HG03039 (cell line): Measurements from ENCODE around the gene C2orf76.
"Not testable (repeated sequence)": the region's sequence is repeated elsewhere in the genome, so short reads cannot be mapped to it uniquely, and the experiment has no call there.

ENCODE experiments used
- ATAC-seq: cut with Tn5 transposase; IDR thresholded peaks from one replicate; pipeline ENCODE4 v1.9.1; 2021; ENCODE audit warnings: mild to moderate bottlenecking, moderate library complexity; ENCODE audit not compliant: unreplicated experiment

The C2orf76 gene

GRCh38 chr2:119301413-119301812 is 65.2 kb downstream of the C2orf76 start:
- no peak for ATAC-seq

- ATAC-seq = no peak
Observed at GRCh38 chr2:119295688-119296375, 70.8 kb downstream of the C2orf76 start.

GRCh38 chr2:119294671-119295070 is 72.0 kb downstream of the C2orf76 start:
- no peak for ATAC-seq

GRCh38 chr2:119293900-119294299 is 72.7 kb downstream of the C2orf76 start:
- ATAC-seq = no peak

GRCh38 chr2:119293254-119293653 is 73.4 kb downstream of the C2orf76 start:
- ATAC-seq = no peak

- ATAC-seq = no peak
Observed at GRCh38 chr2:119292226-119292625, 74.4 kb downstream of the C2orf76 start.

- no peak for ATAC-seq
Observed at GRCh38 chr2:119291588-119292167, 75.0 kb downstream of the C2orf76 start.

- peak; percentile 95 for ATAC-seq
Observed at GRCh38 chr2:119290859-119291587, 75.6 kb downstream of the C2orf76 start.

- ATAC-seq = no peak
Observed at GRCh38 chr2:119289642-119290041, 77.0 kb downstream of the C2orf76 start.

GRCh38 chr2:119289093-119289492 is 77.5 kb downstream of the C2orf76 start:
- no peak for ATAC-seq

GRCh38 chr2:119288576-119288975 is 78.1 kb downstream of the C2orf76 start:
- no peak for ATAC-seq

- ATAC-seq = no peak
Observed at GRCh38 chr2:119286661-119287060, 80.0 kb downstream of the C2orf76 start.

GRCh38 chr2:119283873-119284331 is 82.7 kb downstream of the C2orf76 start:
- ATAC-seq = no peak

- ATAC-seq = no peak
Observed at GRCh38 chr2:119282996-119283511, 83.6 kb downstream of the C2orf76 start.

- no peak for ATAC-seq
Observed at GRCh38 chr2:119282146-119282995, 84.3 kb downstream of the C2orf76 start.

- no peak for ATAC-seq
Observed at GRCh38 chr2:119280680-119281079, 86.0 kb downstream of the C2orf76 start.

- ATAC-seq = no peak
Observed at GRCh38 chr2:119279666-119280065, 87.0 kb downstream of the C2orf76 start.

- no peak for ATAC-seq
Observed at GRCh38 chr2:119278946-119279345, 87.7 kb downstream of the C2orf76 start.

GRCh38 chr2:119278385-119278784 is 88.2 kb downstream of the C2orf76 start:
- ATAC-seq = not testable (repeated sequence)

GRCh38 chr2:119276864-119277263 is 89.8 kb downstream of the C2orf76 start:
- no peak for ATAC-seq

GRCh38 chr2:119267604-119268003 is 99.0 kb downstream of the C2orf76 start:
- no peak for ATAC-seq
